Astrocyte (in vitro differentiated cells and primary cell): ENCODE results near the gene ATP12A. TPM values are rescaled to one million over a fixed set of nuclear protein-coding genes. Genes with fewer than 3 reads are reported as not detected.

Source experiments
- DNase-seq: peaks from one replicate; pipeline ENCODE4 v3.0.0-alpha.2; 2010; ENCODE audit warnings: low read depth
- FAIRE-seq: peaks from 2 replicates; lab custom pipeline; 2011; peaks lifted over from hg19 to GRCh38; lab: Jason Lieb, UNC
- H2AFZ ChIP-seq: 2 replicates; pipeline ENCODE4 v1.6.0; 2012; ENCODE audit warnings: low read depth, low read length, inconsistent platforms
- H3K27ac ChIP-seq: 2 replicates; pipeline ENCODE4 v1.5.1; 2011; ENCODE audit warnings: low read depth, low read length, inconsistent platforms
- H3K27me3 ChIP-seq: 2 replicates; pipeline ENCODE4 v1.6.0; 2011; ENCODE audit warnings: low read length, inconsistent platforms; ENCODE audit not compliant: insufficient read depth
- H3K36me3 ChIP-seq: 2 replicates; pipeline ENCODE4 v1.5.1; 2011; ENCODE audit warnings: low read length, inconsistent platforms; ENCODE audit not compliant: insufficient read depth
- H3K4me1 ChIP-seq: 2 replicates; pipeline ENCODE4 v1.5.1; 2011; ENCODE audit warnings: low read length, inconsistent platforms; ENCODE audit not compliant: insufficient read depth
- H3K4me2 ChIP-seq: 2 replicates; pipeline ENCODE4 v1.6.0; 2012; ENCODE audit warnings: low read length, inconsistent platforms
- H3K4me3 ChIP-seq: 2 replicates; pipeline ENCODE4 v1.5.1; 2011; ENCODE audit warnings: low read depth, mild to moderate bottlenecking, low read length, inconsistent platforms; ENCODE audit not compliant: insufficient read depth
- H3K79me2 ChIP-seq: 2 replicates; pipeline ENCODE4 v1.6.0; 2012; ENCODE audit warnings: mild to moderate bottlenecking, low read length, inconsistent platforms; ENCODE audit not compliant: insufficient read depth
- H3K9ac ChIP-seq: 2 replicates; pipeline ENCODE4 v1.6.0; 2012; ENCODE audit warnings: mild to moderate bottlenecking, low read length, inconsistent platforms
- H3K9me3 ChIP-seq: 2 replicates; pipeline ENCODE4 v1.5.1; 2012; ENCODE audit warnings: low read depth, mild to moderate bottlenecking, low read length, inconsistent platforms; ENCODE audit not compliant: insufficient read depth
- H4K20me1 ChIP-seq: 2 replicates; pipeline ENCODE4 v1.6.0; 2012; ENCODE audit warnings: low read length, inconsistent platforms; ENCODE audit not compliant: insufficient read depth
- H3K27ac Mint-ChIP-seq: one replicate; pipeline ENCODE4 v1.8.0; 2021; ENCODE audit warnings: mild to moderate bottlenecking, mixed read lengths; ENCODE audit not compliant: unreplicated experiment
- H3K27me3 Mint-ChIP-seq: one replicate; pipeline ENCODE4 v1.8.0; 2021; ENCODE audit warnings: low read depth, mixed read lengths; ENCODE audit not compliant: unreplicated experiment
- H3K36me3 Mint-ChIP-seq: one replicate; pipeline ENCODE4 v1.8.0; 2021; ENCODE audit warnings: low read depth, mixed read lengths; ENCODE audit not compliant: unreplicated experiment
- H3K4me1 Mint-ChIP-seq: one replicate; pipeline ENCODE4 v1.8.0; 2021; ENCODE audit warnings: low read depth, mixed read lengths; ENCODE audit not compliant: unreplicated experiment
- H3K4me3 Mint-ChIP-seq: one replicate; pipeline ENCODE4 v1.8.0; 2021; ENCODE audit warnings: mild to moderate bottlenecking, moderate library complexity, mixed read lengths; ENCODE audit not compliant: unreplicated experiment
- H3K9me3 Mint-ChIP-seq: one replicate; pipeline ENCODE4 v1.8.0; 2021; ENCODE audit warnings: mild to moderate bottlenecking, mixed read lengths; ENCODE audit not compliant: unreplicated experiment
- CTCF ChIP-seq: IDR thresholded peaks from 2 replicates; pipeline ENCODE4 v1.5.1; 2011; ENCODE audit warnings: low read depth, mild to moderate bottlenecking, inconsistent platforms, low read length, moderate library complexity; ENCODE audit not compliant: insufficient read depth
- EZH2 ChIP-seq: IDR thresholded peaks from 2 replicates; pipeline ENCODE4 v1.6.1; 2012; ENCODE audit warnings: mild to moderate bottlenecking, low read length, inconsistent platforms; ENCODE audit not compliant: insufficient read depth
- total RNA-seq: library from RNA; stranded (reverse); gene quantifications from 2 replicates; pipeline ENCODE4 v1.2.1, GENCODE V29; 2021

ATP12A gene
- total RNA-seq, 1 donor from 2014 or later: not detected

DNA sequence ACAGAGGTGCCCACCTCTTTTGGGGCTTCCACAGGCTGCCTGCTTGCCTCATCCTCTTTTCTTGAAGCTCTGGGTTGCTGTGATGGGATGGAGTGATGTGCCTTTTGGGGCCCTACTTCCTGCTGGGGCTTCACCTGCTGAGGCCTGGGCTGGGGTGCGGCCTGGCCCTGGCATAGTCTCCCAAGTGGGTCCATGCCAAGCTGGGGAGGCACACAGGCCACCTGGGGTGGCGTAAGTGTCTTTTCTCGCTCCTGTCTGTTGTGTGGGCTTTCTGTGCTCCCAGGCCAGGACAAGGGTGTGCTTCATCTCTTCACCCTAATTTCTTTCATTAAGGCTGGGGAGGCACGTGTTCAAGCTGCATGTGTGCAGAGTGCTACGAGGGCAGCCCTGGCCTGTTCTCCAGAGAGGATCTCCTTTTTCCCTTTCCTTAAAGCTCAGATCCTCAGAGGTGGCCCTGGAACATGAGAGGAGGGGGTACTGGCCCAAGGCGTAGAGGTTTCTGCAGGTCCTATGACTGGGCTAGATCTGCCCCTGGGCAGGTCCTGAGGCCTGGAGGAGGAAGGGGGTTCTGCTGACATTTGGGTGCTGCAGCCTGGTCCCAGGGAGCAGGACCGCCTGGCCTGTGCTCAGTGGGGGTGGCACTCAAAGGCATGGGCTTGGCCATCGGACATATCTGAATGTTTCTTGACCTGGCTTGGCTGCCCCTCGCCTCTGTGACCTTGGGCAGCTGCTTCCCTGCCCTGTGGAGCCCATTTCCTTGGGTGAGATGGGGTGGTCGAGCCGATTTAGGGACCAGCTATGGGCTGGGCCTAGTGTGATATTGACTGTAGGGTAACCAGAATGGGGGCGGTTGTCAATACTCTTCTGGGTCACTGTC, 60.0 kb downstream of the ATP12A start:
- Histone ChIP-seq H3K27ac (no peak overlapping the region), H3K4me3 (no peak overlapping the region), H3K27me3 (peaks cover 9% of the 10 kb centered on the region), H3K4me2 (no peak overlapping the region), H3K9me3 (no peaks in the 10 kb centered on the region), H4K20me1 (no peaks in the 10 kb centered on the region), H3K9ac (no peak overlapping the region), H3K4me1 (no peaks in the 10 kb centered on the region), H3K36me3 (no peaks in the 10 kb centered on the region), H2AFZ (no peak overlapping the region), H3K79me2 (no peaks in the 10 kb centered on the region)
- no peaks in the 10 kb centered on the region for H3K4me1 Mint-ChIP-seq
- peaks cover 4% of the 10 kb centered on the region for H3K9me3 Mint-ChIP-seq
- DNase-seq: no peak
- TF ChIP-seq CTCF: no peak
- no peak for TF ChIP-seq EZH2
- FAIRE-seq: no peak
- H3K27ac Mint-ChIP-seq: no peak overlapping the region
- peaks cover 3% of the 10 kb centered on the region for H3K36me3 Mint-ChIP-seq
- no peak overlapping the region for H3K4me3 Mint-ChIP-seq
- peaks cover 42% of the 10 kb centered on the region for H3K27me3 Mint-ChIP-seq

GRCh38 chr13:24741016-24741662, 60.9 kb downstream of the ATP12A start:
- no peak for FAIRE-seq
- no peak for DNase-seq
- Histone ChIP-seq H4K20me1 (no peaks in the 10 kb centered on the region), H3K79me2 (no peaks in the 10 kb centered on the region), H3K4me2 (no peak overlapping the region), H3K36me3 (no peaks in the 10 kb centered on the region), H3K27me3 (peaks cover 13% of the 10 kb centered on the region), H2AFZ (no peak overlapping the region), H3K27ac (no peak overlapping the region), H3K9ac (no peak overlapping the region), H3K9me3 (no peaks in the 10 kb centered on the region), H3K4me1 (no peaks in the 10 kb centered on the region), H3K4me3 (no peak overlapping the region)
- Mint-ChIP-seq H3K27ac (no peak overlapping the region), H3K36me3 (peaks cover 3% of the 10 kb centered on the region), H3K27me3 (peaks cover 45% of the 10 kb centered on the region), H3K4me1 (no peaks in the 10 kb centered on the region), H3K4me3 (no peak overlapping the region), H3K9me3 (peaks cover 5% of the 10 kb centered on the region)
- no peak for TF ChIP-seq EZH2
- TF ChIP-seq CTCF: no peak

DNA sequence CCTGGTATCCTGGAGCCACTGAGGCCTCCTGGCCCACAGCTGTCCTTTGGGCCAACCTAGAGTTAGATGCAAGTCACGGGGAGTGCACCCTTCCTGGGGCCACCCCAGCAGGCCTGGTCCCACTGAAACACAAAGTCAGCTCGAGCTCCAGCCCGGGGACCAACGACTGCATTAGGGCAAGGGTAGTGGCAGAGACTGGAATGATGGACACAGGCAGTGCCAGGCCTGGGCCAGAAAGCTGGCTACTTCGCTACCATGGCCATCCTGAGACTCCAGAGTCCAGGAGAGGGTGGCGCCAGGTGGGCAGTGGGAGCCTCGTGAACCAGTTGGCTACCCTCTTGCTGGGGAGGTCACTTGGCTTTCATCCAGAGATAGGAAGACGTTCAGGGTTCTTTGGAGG, 61.6 kb downstream of the ATP12A start:
- Histone ChIP-seq H3K4me3 (no peak overlapping the region), H3K4me2 (no peak overlapping the region), H3K27me3 (peaks cover 16% of the 10 kb centered on the region), H4K20me1 (no peaks in the 10 kb centered on the region), H3K27ac (no peak overlapping the region), H3K36me3 (no peaks in the 10 kb centered on the region), H3K9me3 (no peaks in the 10 kb centered on the region), H3K79me2 (no peaks in the 10 kb centered on the region), H2AFZ (no peak overlapping the region), H3K4me1 (peaks cover under 1% of the 10 kb centered on the region), H3K9ac (no peak overlapping the region)
- Mint-ChIP-seq H3K36me3 (peaks cover 3% of the 10 kb centered on the region), H3K27me3 (peaks cover 49% of the 10 kb centered on the region), H3K9me3 (peaks cover 5% of the 10 kb centered on the region), H3K4me1 (no peaks in the 10 kb centered on the region), H3K27ac (no peak overlapping the region), H3K4me3 (no peak overlapping the region)
- no peak for DNase-seq
- TF ChIP-seq EZH2: no peak
- no peak for TF ChIP-seq CTCF
- no peak for FAIRE-seq
